H4 (cell line): Measurements from ENCODE around the gene BRIP1. TPM values are rescaled to one million over a fixed set of nuclear protein-coding genes. Genes with fewer than 3 reads are reported as not detected.
A peak's percentile ranks its signal among the peaks of the same experiment; 100 is the strongest.
"Not testable (repeated sequence)": the region's sequence is repeated elsewhere in the genome, so short reads cannot be mapped to it uniquely, and the experiment has no call there.

Experiments used
- DNase-seq: peaks from one replicate; pipeline ENCODE4 v3.0.0-alpha.2; 2015; ENCODE audit warnings: low spot score
- total RNA-seq: library from RNA; depleted of rRNA; stranded (reverse); fragments of >200 nt; shearing (Covaris generic); gene quantifications from 2 replicates; pipeline ENCODE4 v1.2.3, GENCODE V29; 2014

Gene BRIP1
- total RNA-seq, 1 experiment from 2014 or later: 14.6 TPM

GRCh38 chr17:61699694-61700093 lies 163.6 kb downstream of the BRIP1 start:
- DNase-seq: no peak

GRCh38 chr17:61699032-61699431 lies 164.3 kb downstream of the BRIP1 start:
- DNase-seq: no peak

- no peak for DNase-seq
Observed at GRCh38 chr17:61698244-61698643, 165.1 kb downstream of the BRIP1 start.

GRCh38 chr17:61695779-61696337 lies 167.5 kb downstream of the BRIP1 start:
- no peak for DNase-seq

- DNase-seq: no peak
Observed at GRCh38 chr17:61694095-61694494, 169.2 kb downstream of the BRIP1 start.

- peak; percentile 42 for DNase-seq
Observed at GRCh38 chr17:61689610-61690180, 173.6 kb downstream of the BRIP1 start.

GRCh38 chr17:61687769-61688168 lies 175.6 kb downstream of the BRIP1 start:
- no peak for DNase-seq

GRCh38 chr17:61686113-61686512 lies 177.2 kb downstream of the BRIP1 start:
- DNase-seq: no peak

- DNase-seq: no peak
Observed at GRCh38 chr17:61684818-61685217, 178.5 kb downstream of the BRIP1 start.

- no peak for DNase-seq
Observed at GRCh38 chr17:61684172-61684571, 179.2 kb downstream of the BRIP1 start.

- DNase-seq: no peak
Observed at GRCh38 chr17:61683466-61683865, 179.9 kb downstream of the BRIP1 start.

GRCh38 chr17:61680921-61681320 lies 182.4 kb downstream of the BRIP1 start:
- DNase-seq: no peak

- DNase-seq: no peak
Observed at GRCh38 chr17:61678339-61678738, 185.0 kb downstream of the BRIP1 start.

- DNase-seq: not testable (repeated sequence)
Observed at GRCh38 chr17:61677150-61677811, 186.0 kb downstream of the BRIP1 start.

GRCh38 chr17:61676522-61676921 lies 186.8 kb downstream of the BRIP1 start:
- not testable (repeated sequence) for DNase-seq

- DNase-seq: not testable (repeated sequence)
Observed at GRCh38 chr17:61674609-61675008, 188.7 kb downstream of the BRIP1 start.

- DNase-seq: not testable (repeated sequence)
Observed at GRCh38 chr17:61673019-61673897, 190.1 kb downstream of the BRIP1 start.

GRCh38 chr17:61672140-61672539 lies 191.2 kb downstream of the BRIP1 start:
- no peak for DNase-seq

GRCh38 chr17:61670691-61671090 lies 192.6 kb downstream of the BRIP1 start:
- DNase-seq: no peak

GRCh38 chr17:61669522-61669921 lies 193.8 kb downstream of the BRIP1 start:
- DNase-seq: no peak

GRCh38 chr17:61668486-61668885 lies 194.8 kb downstream of the BRIP1 start:
- DNase-seq: no peak

GRCh38 chr17:61666406-61667088 lies 196.8 kb downstream of the BRIP1 start:
- not testable (repeated sequence) for DNase-seq
